Stimulated activated naive CD8-positive, alpha-beta T cell treated with anti-CD3 and anti-CD28 coated beads, Interleukin-15, Interleukin-2, amounts not matched to agents 100 U/mL and 50 U/mL, for 24 hours (primary cell): ENCODE data around the gene ZBTB9.
"Not testable (repeated sequence)": the region's sequence is repeated elsewhere in the genome, so short reads cannot be mapped to it uniquely, and the experiment has no call there.

Experiments
- ATAC-seq: fragments of 150-1000 bp; cut with Tn5 transposase; one replicate; pipeline ENCODE4 v1.10.0; 2021
- DNase-seq: peaks from one replicate; pipeline ENCODE4 v3.0.0; 2021

The ZBTB9 gene

GRCh38 chr6:33466075-33466735, 11.8 kb downstream of the ZBTB9 start:
- ATAC-seq (no peak), DNase-seq (no peak)

DNA sequence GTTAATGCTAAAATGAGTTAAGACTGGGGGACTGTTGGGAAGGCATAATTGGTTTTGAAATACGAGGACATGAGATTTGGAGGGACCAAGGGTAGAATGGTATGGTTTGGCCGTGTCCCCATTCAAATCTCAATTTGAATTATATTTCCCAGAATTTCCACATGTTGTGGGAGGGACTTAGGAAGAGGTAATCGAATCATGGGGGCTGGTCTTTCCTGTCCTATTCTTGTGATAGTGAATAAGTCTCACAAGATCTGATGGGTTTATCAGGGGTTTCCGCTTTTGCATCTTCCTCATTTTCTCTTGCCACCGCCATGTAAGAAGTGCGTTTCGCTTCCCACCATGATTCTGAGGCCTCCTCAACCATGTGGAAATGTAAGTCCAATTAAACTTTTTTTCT, 12.7 kb downstream of the ZBTB9 start:
- no peak for ATAC-seq

DNA sequence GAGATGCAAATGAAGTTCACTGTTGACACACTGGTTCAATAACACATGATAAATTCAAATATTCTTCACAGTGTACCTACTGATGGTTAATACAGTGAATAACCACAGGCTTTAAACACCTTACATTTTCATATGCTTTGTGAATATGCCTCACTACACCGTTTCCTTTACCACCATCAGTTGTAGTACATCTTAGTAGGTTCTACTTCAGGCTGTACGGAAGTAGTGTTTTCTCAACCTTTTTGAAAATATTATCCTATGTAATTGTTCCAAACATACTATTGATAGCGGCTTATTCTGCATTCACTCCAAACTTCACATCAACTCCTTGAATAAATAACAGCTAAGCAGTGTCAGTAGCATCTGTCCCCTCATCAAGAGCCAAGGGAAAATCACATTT, 15.3 kb downstream of the ZBTB9 start:
- DNase-seq (no peak), ATAC-seq (no peak)

More for the DNA sequence above, 12.7 kb downstream of the ZBTB9 start:
- DNase-seq, result no peak

- DNase-seq (no peak), ATAC-seq (no peak)
These were observed 23.5 kb downstream of the ZBTB9 start for GRCh38 chr6:33477864-33478263.

DNA sequence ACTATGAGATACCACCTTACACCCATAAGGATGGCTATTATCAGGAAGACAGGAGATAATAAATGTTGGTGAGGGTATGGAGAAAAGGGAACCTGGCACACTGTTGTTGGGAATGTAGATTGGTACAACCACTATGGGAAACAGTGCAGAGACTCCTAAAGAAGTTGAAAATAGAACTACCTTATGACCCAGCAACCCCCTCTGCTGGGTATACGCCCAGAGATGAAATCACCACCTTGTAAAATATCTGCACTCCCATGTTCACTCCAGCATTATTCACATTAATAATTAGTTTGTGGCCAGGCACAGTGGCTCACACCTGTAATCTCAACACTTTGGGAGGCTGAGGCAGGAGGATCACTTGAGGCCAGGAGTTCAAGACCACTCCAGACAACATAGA, 26.8 kb downstream of the ZBTB9 start:
- ATAC-seq, result no peak
- DNase-seq, result no peak

GRCh38 chr6:33482620-33483019, 28.2 kb downstream of the ZBTB9 start:
- ATAC-seq, DNase-seq: not testable (repeated sequence)

DNA sequence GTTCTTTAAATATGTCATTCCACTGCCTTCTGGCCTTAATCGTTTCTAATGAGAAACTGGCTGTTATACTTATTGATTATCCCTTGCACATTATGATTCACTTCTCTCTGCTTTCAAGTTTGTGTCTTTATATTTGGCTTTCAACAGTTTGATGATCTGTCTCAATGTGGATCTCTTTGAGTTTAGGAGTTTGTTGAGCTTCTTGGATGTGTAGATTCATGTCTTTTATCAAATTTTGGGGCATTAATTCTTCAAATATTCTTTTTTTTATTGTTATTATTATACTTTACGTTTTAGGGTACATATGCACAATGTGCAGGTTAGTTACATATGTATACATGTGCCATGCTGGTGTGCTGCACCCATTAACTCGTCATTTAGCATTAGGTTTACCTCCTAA, 29.3 kb downstream of the ZBTB9 start:
- DNase-seq (no peak), ATAC-seq (no peak)

GRCh38 chr6:33484673-33485262, 30.4 kb downstream of the ZBTB9 start:
- ATAC-seq, DNase-seq: not testable (repeated sequence)

DNA sequence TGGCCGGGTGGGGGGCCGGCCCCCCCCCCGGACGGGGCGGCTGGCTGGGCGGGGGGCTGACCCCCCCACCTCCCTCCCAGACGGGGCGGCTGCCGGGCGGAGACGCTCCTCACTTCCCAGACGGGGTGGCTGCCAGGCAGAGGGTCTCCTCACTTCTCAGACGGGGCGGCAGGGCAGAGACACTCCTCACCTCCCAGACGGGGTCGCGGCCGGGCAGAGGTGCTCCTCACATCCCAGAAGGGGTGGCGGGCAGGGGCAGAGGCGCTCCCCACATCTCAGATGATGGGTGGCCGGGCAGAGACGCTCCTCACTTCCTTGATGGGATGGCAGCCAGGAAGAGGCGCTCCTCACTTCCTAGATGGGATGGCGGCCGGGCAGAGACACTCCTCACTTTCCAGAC, 31.3 kb downstream of the ZBTB9 start:
- not testable (repeated sequence) for ATAC-seq, DNase-seq

GRCh38 chr6:33488339-33488738, 34.0 kb downstream of the ZBTB9 start:
- ATAC-seq, result no peak
- DNase-seq, result no peak

DNA sequence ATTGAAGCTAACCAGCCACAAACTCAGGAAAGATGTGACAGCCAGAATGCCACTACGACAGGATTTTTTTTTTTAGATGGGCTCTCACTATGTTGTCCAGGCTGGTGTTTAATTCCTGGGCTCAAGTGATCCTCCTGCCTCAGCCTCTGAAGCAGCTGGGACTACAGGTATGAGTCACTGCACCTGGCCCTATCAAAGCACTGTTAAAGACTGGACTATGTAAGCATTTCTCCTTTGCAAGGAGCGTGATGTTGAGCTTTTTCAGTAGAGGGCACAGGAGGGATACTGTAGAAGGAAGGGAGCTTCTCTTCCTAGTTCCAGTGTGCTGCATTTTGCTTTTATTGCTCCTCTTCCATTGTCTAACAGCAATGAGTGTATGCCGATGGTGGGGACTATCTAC, 35.8 kb downstream of the ZBTB9 start:
- no peak for DNase-seq
- no peak for ATAC-seq

DNA sequence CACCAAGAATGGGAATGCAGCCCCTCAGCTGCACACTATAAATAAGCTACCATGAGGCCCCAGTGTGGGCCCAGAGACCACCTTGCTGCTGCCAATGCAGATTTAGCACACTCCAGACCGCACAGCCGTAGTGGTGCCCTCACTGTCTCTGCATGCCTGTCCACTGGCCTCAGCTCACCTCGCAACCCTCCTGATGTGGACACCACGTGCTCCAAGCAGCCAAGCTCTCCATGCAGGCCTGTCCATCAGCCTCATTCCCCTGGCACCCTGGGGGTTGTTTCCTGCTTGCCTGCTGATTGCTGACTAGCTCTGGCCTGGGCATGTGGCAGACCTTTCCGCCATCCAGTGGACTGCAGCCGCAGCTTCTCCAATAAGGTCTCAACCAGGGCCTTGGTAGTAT, 36.2 kb downstream of the ZBTB9 start:
- ATAC-seq (no peak), DNase-seq (no peak)

DNA sequence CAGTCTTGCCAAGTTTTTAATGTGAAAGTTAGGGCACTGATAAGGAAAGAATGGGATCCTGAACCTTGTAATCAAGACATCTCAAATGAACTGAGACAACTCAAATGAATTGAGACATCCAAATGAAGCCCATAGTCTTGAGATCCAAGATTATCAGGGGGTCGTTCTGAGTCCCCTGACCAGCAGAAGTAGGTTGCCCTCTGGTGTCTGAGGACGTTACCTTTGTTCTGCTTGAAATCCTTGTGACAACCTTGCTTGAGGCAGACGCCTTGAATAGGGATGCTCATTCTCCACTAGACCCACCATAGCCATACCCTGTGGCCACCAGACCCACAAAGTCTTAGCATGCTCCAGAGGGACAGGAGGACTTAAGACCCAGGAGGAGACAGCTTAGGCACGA, 37.7 kb downstream of the ZBTB9 start:
- no peak for DNase-seq
- no peak for ATAC-seq

DNA sequence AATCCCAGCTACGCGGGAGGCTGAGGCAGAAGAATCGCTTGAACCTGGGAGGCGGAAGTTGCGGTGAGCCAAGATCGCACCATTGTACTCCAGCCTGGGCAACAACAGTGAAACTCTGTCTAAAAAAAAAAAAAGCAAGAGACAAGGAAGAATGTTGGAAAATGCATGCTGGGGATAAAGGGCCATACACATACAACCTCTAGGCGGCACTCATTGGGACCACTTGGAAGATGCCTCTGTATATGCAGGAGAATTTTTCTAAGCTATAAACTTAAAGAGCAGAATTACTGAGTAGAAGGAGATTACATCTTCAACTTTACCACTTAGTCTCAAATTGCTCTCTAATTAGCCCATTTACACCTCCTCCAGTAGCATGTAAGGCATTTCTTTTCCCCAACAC, 42.8 kb downstream of the ZBTB9 start:
- ATAC-seq (no peak), DNase-seq (no peak)

GRCh38 chr6:33502486-33502885, 48.1 kb downstream of the ZBTB9 start:
- DNase-seq (no peak), ATAC-seq (no peak)

DNA sequence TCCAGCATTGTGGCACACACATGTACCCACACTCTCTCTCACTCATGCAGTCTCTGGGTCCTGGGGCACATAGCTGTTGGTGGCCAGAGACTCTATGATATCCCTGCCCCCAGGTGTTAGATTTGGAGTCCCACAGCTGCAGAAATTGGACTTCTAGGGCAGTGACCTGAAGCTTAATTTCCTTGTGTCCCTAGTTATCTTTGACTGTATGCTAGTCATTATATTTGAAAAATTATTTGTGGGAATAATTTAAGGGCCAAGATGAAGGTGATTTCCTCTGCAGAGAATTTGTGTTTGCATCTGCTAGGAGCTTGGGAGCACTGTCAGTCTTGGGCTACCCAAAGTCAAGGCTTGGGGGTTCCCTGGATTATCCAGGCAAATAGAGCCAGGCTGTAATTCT, 50.1 kb downstream of the ZBTB9 start:
- no peak for DNase-seq
- ATAC-seq, result no peak

- DNase-seq (no peak), ATAC-seq (no peak)
These were observed 51.4 kb downstream of the ZBTB9 start for GRCh38 chr6:33505548-33506370.
